ENCODE measurements around the gene UNC5B.
A peak's percentile ranks its signal among the peaks of the same experiment; 100 is the strongest.
"Not testable (repeated sequence)": the region's sequence is repeated elsewhere in the genome, so short reads cannot be mapped to it uniquely, and the experiment has no call there.

The UNC5B gene

DNA sequence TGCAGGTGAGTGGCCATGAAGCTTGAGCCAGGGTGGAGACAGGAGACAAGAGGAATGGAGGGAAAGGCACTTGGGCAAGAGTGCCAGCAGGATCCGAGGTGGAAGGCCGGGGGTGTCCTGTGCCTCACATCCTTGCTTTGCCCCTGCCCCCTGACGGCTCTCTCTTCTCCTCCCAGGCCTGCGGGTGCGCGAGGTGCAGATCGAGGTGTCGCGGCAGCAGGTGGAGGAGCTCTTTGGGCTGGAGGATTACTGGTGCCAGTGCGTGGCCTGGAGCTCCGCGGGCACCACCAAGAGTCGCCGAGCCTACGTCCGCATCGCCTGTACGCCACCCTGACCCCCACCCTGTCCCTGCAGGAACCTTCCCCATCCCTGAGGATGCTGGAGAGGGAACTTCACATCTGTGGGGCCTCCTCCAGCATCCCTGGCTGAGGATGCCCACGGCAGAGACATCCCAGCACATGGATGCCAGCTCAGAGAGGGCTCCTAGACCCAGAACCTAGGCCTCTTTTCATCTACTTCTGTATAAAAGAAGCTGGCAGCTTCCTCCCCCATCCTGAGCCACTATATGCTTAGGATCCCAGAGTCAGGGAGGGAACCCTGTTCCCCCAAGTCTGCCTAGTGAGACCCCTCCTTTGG is 72.3 kb downstream of the UNC5B start:
- DNase-seq: no peak

DNA sequence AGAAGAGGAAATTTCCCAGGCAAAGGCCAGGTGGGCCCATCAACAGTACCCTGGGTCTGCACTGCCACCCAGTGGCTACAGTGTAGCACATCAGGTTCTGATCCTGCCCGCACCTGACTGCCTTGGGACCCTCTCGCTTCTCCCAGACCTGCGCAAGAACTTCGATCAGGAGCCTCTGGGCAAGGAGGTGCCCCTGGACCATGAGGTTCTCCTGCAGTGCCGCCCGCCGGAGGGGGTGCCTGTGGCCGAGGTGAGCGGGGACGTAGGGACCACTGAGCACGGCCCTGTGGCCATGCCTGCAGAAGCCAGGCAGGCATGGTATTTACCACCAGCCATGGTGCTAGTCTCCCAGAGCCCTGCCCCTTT is 72.8 kb downstream of the UNC5B start:
- DNase-seq: peak; percentile 30

DNA sequence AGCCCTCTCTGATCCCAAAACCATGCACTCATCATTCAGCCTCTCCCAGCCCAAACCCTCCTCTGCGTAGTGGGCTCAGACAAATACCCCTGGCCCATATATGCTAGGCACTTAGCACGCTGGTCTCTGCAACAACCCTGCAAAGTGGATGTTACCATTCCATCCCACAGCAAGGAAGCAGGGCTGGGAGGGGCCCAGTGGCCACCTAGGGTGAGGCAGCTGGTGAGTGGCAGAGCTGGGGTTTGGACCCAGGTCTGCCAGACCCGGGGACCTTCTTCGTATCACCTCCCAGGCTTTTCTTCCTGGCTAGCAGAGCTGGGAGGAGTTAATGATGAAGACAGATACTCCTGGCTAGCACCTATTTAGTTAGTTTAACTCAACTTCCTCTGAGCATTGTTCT is 73.6 kb downstream of the UNC5B start:
- DNase-seq: no peak

DNA sequence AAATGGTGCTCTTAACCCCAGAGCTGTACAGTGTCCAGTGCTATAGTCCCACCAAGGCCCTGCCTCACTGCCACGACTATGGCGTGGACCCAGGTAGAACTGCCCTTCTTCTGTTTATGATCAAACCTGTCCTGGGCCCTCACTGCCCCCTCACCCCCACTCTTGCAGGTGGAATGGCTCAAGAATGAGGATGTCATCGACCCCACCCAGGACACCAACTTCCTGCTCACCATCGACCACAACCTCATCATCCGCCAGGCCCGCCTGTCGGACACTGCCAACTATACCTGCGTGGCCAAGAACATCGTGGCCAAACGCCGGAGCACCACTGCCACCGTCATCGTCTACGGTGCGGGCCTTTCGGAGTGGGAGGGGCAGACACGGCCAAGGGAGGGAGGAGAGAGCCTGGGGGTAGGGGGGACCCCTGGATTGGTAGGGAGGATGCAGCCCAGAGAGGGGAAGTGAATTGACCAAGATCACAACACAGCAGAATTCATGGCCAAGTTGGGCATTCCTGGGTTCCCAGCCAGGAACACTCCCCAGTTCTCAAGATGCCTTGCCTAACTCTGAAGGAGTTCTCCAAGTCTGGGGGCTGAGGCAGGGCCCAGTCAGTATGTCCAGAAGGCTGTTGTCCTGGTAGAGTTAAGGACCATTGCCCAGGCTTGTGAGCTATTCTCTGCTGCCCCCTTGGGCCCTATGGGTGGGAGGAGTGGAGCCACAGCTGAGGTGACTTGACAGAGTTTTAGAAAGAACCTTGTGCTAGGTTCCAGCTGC is 74.3 kb downstream of the UNC5B start:
- no peak for DNase-seq

DNA sequence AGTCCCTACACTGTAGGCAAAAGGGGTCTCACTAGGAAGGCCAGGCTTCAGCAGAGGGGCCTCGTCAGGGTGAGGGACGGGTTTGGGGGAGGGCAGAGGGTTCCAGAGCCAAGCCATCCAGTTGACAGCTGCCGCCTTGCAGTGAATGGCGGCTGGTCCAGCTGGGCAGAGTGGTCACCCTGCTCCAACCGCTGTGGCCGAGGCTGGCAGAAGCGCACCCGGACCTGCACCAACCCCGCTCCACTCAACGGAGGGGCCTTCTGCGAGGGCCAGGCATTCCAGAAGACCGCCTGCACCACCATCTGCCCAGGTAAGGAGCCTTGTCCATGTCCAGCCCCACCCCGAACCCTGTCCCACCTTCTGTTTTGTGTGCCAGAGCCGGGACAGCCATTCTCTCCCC is 75.1 kb downstream of the UNC5B start:
- DNase-seq: no peak

DNA sequence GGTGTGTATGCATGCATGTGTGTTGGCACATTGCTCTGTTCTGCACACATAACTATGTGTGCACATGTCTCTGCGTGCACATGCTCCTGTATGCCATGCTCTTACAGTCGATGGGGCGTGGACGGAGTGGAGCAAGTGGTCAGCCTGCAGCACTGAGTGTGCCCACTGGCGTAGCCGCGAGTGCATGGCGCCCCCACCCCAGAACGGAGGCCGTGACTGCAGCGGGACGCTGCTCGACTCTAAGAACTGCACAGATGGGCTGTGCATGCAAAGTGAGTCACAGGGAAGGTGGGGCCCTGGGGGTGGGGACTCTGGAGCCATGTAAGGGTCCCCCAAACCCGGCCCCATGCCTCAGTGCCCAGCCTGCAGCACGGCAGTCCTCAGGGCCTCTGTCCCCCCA is 76.1 kb downstream of the UNC5B start:
- no peak for DNase-seq

DNA sequence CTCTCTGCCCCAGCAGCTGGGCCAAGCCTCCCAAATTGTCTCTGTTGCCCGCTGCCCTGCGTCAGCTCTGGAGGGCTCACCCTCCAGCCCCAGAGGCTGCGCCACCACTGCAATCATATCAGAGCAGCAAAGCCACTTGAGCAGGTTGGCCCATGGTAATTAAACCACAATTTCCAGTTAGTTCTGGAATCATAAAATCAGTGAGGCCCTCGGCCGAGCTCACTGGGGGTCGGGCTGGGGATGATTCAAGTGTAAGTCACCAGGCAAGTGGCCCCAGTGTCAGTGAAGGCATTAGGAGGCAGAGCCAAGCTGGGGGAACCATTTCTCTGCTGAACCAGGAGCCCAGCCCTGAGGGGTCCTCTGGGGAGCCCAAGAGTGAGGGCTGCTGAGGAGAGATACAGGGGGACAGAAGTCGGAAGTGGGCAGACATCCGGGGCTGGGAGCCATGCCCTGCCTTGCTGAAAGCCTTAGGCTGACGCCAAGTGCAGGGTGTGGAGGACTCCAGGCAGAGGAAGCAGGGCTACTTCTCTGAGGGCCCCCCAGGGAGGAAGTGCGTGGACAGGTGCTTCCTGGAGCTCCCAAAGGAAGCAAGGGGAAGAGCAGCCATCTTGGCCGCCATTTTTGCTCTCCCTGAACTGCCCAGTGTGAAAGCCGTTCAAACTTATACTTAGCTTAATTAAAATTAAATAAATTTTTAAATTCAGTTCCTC is 77.2 kb downstream of the UNC5B start:
- no peak for DNase-seq

DNA sequence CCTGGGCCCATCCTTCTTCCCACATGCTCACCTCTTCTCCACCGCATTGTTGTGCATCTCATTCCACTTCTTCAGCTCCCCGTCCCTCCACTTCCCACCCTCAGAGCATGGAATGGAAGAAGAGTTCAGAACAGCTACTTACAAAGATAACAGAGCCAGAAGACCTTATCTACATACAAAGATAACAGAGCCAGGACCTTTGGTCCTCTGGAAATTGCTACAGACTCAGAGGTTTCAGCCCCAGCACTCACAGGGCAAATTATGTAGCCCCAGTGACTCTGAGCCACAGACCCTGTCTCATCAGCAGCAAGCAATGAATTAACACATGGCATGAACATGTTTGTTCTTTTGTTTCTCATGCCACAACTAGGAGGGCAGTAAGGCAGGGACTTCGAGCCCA is 78.0 kb downstream of the UNC5B start:
- no peak for DNase-seq

DNA sequence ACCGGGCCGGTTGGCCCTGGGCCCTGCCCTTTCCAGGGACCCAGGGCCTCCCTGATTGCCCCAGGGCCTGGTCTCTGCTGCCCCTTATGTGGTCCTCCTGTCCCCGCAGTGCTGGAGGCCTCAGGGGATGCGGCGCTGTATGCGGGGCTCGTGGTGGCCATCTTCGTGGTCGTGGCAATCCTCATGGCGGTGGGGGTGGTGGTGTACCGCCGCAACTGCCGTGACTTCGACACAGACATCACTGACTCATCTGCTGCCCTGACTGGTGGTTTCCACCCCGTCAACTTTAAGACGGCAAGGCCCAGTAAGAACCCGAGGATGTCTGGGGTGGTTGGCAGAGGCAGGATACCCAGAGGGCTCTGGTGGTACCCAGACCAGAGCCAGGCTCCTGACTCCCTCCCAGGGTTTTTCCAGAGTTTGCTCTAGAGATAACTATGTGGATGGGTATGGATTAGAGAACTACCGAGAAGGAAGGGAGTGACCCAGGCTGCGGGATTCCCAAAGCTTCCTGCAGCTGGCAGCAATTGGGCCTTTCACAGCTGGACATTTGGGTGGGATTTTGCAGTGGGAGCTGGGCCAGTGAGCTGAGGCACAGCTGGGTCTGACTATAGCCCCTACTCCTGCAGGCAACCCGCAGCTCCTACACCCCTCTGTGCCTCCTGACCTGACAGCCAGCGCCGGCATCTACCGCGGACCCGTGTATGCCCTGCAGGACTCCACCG is 78.6 kb downstream of the UNC5B start:
- DNase-seq: no peak

DNA sequence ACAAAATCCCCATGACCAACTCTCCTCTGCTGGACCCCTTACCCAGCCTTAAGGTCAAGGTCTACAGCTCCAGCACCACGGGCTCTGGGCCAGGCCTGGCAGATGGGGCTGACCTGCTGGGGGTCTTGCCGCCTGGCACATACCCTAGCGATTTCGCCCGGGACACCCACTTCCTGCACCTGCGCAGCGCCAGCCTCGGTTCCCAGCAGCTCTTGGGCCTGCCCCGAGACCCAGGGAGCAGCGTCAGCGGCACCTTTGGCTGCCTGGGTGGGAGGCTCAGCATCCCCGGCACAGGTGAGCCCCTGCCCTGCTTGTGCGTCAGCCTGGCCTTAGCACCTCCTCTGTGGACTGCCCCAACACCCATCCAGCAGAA is 79.1 kb downstream of the UNC5B start:
- DNase-seq: no peak

DNA sequence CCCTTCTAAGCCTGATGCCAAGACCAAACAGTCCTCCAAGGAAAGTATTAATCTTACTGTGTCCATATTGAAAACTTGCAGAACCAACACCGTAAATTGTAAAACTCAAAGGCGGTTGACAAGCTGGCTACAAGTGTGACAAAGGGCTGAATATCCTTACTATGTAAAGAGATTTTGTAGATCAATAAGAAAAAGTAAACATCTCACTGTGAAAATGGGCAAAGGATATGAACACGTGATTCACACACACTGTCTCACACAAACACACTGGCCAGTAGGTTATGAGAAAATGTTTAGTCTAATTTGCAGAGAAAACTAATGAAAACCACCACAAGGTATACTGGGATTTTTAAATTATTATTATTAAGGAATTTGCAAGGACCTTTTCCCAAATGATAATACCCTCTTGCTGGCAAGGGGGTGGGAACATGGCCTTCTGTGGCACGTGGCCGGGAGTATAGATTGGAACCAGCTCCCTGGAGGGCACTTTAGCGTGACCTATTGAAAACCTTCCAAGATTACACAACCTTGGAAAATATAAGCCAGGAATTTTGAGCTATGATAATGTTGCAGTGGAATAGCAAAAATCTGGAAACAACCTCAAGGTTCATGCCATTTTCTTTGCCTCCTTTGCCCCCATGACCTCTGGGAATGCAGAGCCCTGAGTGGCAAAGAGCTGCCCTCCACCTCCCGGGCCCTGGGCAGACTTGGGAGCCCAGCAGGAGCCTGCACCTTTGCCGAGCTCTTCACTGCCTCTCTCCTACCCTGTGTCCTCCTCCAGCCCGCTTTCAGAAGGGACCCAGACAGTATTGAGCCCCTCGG is 80.5 kb downstream of the UNC5B start:
- DNase-seq: no peak

DNA sequence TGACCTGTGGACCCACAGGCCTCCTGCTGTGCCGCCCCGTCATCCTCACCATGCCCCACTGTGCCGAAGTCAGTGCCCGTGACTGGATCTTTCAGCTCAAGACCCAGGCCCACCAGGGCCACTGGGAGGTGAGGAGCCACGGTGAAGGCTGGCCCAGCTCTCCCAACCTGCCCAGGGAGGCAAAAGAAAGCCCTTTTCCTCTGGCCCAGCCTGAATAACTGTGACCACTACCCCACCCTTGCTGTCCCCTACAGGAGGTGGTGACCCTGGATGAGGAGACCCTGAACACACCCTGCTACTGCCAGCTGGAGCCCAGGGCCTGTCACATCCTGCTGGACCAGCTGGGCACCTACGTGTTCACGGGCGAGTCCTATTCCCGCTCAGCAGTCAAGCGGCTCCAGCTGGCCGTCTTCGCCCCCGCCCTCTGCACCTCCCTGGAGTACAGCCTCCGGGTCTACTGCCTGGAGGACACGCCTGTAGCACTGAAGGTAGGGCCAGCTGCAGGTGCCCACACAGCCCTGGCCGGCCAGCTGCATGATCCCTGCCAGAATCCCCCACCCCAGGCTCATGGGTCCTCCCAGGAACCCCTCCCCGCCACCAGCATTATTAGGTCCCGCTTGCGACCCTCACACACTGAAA is 81.2 kb downstream of the UNC5B start:
- no peak for DNase-seq

DNA sequence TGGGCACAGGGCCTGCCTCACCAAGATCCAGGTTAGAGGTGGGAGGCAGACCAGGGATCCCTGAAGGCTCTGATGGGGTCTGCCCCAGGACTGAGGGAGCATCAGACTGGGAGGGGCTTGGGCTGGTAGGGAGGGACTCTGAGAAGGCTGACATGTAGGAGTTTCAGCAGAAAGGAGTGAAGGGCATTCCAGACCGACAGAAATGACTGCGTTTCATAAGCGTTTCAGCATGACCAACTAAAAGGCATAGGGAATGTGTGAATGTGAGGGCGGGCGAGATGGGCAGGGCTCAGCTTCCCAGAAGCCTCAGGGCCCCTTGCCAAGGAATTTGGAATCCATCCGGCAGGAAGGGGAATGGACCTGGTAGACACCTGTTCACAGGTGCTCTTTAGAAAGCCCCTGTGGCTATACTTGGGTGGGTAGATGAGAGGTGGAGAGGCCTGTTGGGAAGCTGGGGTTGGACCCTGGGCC is 81.8 kb downstream of the UNC5B start:
- no peak for DNase-seq

DNA sequence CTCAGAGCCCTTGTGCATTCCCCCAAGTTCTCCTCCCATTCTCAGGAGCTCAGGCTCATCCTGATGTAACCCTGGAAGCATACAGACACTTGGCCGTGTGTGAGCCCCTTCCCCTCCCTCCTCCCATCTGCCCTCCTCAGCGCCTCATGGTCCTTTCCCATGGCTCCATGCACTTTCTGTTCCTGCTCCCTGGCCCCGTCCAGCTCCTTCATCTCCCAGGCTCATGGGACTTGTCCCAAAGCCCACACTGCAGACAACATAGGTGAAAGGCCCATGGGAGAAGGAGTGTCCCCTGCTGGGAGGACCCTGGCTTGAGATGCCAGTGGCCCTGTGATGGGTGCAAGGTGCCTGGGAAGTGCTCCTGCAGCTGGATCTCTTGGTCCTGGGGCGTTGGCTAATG is 82.5 kb downstream of the UNC5B start:
- DNase-seq: no peak

DNA sequence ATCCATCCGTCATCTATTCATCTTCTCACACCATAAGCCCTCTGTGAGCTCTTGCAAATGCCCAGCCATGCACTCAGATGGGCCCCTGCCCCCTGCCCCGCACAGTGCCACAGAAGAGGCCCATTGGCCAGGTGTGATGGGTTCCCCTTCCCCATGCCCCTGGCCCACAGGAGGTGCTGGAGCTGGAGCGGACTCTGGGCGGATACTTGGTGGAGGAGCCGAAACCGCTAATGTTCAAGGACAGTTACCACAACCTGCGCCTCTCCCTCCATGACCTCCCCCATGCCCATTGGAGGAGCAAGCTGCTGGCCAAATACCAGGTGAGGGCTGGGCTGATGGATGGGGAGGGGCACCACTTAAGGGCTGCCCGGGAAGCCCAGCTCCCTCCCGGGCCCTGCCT is 83.3 kb downstream of the UNC5B start:
- DNase-seq: no peak

DNA sequence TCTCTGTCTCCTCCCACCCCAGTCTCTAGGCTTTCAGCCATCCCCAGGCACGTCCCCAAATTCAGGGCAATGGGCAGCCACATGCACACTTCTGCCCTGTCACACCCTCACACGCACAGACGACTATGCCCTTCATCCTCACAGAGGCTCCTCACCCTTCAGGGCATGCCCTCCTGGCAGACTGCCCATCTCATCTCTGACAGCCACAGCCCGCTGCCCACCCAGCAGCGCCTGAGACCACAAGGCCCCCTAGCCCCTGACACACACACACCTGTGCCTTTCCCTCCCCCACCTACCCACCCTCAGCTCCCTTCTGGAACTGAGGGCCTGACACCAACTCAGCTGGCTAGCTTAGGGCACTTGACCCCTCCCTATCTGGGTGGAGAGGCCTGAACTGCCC is 83.7 kb downstream of the UNC5B start:
- no peak for DNase-seq

DNA sequence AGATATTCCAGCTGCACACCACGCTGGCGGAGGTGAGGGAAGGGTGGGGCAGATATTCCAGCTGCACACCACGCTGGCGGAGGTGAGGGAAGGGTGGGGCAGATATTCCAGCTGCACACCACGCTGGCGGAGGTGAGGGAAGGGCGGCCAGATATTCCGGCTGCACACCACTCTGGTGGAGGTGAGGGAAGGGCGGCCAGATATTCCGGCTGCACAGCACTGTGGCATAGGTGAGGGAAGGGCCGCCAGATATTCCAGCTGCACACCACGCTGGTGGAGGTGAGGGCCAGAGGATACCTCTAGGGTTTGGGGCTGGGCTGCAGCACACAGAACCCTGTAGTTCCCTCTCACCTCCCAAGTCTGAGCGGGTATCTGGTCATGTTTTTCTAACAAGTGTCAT is 84.4 kb downstream of the UNC5B start:
- not testable (repeated sequence) for DNase-seq

DNA sequence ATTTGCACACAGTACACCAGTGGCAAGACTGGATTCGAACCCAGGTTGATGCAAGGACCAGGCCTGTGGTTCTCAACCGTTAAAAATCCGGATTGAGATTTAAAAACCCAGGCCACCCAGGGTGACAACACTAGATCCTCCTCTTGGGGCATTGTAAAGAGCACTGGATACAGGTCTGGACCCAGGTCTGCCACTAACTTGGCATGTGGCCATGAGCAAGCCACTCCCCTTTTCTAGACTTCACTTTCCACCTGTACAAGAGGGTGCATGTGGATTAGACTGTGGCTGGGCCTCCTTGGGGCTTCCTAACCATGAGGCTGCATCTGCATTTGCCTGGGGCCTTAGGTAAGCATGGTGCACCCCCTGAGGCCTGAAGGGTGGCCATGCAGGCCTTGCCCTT is 85.0 kb downstream of the UNC5B start:
- DNase-seq: no peak

DNA sequence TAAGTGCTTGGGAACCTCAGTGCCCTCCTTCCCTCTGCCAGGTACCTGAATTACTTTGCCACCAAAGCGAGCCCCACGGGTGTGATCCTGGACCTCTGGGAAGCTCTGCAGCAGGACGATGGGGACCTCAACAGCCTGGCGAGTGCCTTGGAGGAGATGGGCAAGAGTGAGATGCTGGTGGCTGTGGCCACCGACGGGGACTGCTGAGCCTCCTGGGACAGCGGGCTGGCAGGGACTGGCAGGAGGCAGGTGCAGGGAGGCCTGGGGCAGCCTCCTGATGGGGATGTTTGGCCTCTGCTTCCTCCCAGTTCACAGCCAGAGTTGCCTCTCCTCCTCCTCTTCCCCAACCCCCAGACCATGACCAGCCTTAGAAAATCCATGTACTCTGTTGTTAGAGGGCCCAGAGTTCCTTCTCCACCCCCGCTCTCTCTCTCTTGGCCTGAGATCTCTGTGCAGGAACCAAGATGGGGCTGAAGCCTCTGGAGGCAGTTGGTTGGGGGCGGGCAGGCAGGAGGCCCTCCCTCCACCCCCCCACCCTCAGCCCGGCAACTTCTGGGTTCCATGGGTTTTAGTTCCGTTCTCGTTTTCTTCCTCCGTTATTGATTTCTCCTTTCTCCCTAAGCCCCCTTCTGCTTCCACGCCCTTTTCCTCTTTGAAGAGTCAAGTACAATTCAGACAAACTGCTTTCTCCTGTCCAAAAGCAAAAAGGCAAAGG is 86.9 kb downstream of the UNC5B start:
- DNase-seq: no peak

DNA sequence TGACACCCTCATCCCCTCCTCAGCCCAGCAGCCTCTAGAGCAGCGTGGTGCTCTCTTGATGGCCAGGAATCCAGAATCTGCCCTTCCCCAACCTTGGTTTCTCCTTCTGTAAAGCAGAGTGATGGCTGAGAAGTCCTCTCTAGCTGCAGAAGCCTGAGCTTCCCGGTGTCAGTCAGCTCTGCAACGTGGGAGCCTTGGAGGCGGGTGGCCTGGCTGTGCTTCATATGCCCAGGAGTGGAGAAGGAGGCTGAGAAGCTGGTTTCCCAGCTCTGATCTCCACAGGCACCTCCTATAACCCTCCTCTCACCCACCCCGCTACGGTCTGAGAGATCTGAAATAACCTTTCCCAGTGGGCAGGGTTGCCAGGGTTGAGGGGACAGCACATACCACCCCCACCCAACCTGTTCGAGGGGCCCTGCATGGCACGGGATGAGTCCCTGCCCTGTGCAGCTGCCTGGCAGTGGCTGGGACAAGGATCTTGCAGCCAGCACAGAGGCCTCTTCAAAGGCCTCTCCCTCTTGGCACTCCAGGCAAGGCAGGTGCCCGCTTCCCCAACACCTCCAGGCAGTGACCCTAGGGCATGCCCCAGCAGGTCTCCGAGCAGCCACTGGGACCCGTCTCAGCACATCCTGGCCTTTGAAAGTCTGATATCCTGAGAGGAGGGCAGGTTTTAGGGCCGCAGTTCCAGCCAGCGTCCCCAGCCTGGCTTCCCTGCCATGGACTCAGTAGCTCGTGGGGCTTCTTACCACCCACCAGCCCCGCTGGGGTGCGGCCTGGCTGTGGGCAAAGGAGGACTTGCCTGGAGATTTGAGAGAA is 88.4 kb downstream of the UNC5B start:
- no peak for DNase-seq
